HG03378 (cell line): Measurements from ENCODE around the gene APRT.
"Not testable (repeated sequence)": the region's sequence is repeated elsewhere in the genome, so short reads cannot be mapped to it uniquely, and the experiment has no call there.

Experiments
- ATAC-seq: cut with Tn5 transposase; IDR thresholded peaks from one replicate; pipeline ENCODE4 v1.9.1; 2021; ENCODE audit warnings: mild to moderate bottlenecking, moderate library complexity; ENCODE audit not compliant: unreplicated experiment

The APRT gene

GRCh38 chr16:88790312-88791211, 21.2 kb downstream of the APRT start:
- ATAC-seq = no peak

GRCh38 chr16:88789594-88789993, 22.1 kb downstream of the APRT start:
- no peak for ATAC-seq

- ATAC-seq = not testable (repeated sequence)
Measured at GRCh38 chr16:88788749-88789148, 23.0 kb downstream of the APRT start.

GRCh38 chr16:88787579-88788314, 24.0 kb downstream of the APRT start:
- ATAC-seq = no peak

GRCh38 chr16:88785106-88785924, 26.4 kb downstream of the APRT start, which contains the start of gene PIEZO1:
Gene PIEZO1 (minus strand): TSS chr16:88785220. CDS start chr16:88784964, 256 bp downstream.
- no peak for ATAC-seq

- ATAC-seq = no peak
Measured at GRCh38 chr16:88784856-88785105, 26.9 kb downstream of the APRT start.

GRCh38 chr16:88784074-88784855, 27.5 kb downstream of the APRT start:
- ATAC-seq = no peak

- ATAC-seq = no peak
Measured at GRCh38 chr16:88783391-88784073, 28.2 kb downstream of the APRT start.

GRCh38 chr16:88782454-88783390, 29.0 kb downstream of the APRT start:
- ATAC-seq = no peak

GRCh38 chr16:88781140-88782077, 30.3 kb downstream of the APRT start:
- ATAC-seq = no peak

- no peak for ATAC-seq
Measured at GRCh38 chr16:88780142-88781062, 31.3 kb downstream of the APRT start.

- ATAC-seq = no peak
Measured at GRCh38 chr16:88779406-88780141, 32.2 kb downstream of the APRT start.

- no peak for ATAC-seq
Measured at GRCh38 chr16:88778541-88779065, 33.1 kb downstream of the APRT start.

- ATAC-seq = no peak
Measured at GRCh38 chr16:88778271-88778525, 33.5 kb downstream of the APRT start.

- no peak for ATAC-seq
Measured at GRCh38 chr16:88777471-88778270, 34.1 kb downstream of the APRT start.
